ENCODE measurements around the gene EIPR1. TPM values are rescaled to one million over a fixed set of nuclear protein-coding genes. Genes with fewer than 3 reads are reported as not detected.
"Not testable (repeated sequence)": the region's sequence is repeated elsewhere in the genome, so short reads cannot be mapped to it uniquely, and the experiment has no call there.

Gene EIPR1
- total RNA-seq, 1 donor from 2014 or later = 35.9 TPM

GRCh38 chr2:3289971-3290370 is 87.6 kb downstream of the EIPR1 start:
- Mint-ChIP-seq H3K36me3 (ENCODE audit: low read depth, unreplicated experiment) (peaks cover 13% of the 10 kb centered on the region), H3K9me3 (ENCODE audit: unreplicated experiment) (no peaks in the 10 kb centered on the region), H3K27me3 (ENCODE audit: unreplicated experiment) (peaks cover under 1% of the 10 kb centered on the region), H3K4me1 (ENCODE audit: unreplicated experiment) (peaks cover 12% of the 10 kb centered on the region), H3K27ac (ENCODE audit: unreplicated experiment) (no peak overlapping the region), H3K4me3 (ENCODE audit: unreplicated experiment) (no peak overlapping the region)
- TF ChIP-seq, protein P1, sequence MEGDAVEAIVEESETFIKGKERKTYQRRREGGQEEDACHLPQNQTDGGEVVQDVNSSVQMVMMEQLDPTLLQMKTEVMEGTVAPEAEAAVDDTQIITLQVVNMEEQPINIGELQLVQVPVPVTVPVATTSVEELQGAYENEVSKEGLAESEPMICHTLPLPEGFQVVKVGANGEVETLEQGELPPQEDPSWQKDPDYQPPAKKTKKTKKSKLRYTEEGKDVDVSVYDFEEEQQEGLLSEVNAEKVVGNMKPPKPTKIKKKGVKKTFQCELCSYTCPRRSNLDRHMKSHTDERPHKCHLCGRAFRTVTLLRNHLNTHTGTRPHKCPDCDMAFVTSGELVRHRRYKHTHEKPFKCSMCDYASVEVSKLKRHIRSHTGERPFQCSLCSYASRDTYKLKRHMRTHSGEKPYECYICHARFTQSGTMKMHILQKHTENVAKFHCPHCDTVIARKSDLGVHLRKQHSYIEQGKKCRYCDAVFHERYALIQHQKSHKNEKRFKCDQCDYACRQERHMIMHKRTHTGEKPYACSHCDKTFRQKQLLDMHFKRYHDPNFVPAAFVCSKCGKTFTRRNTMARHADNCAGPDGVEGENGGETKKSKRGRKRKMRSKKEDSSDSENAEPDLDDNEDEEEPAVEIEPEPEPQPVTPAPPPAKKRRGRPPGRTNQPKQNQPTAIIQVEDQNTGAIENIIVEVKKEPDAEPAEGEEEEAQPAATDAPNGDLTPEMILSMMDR (IDR thresholded peaks at IDR 0.05; ENCODE audit: unreplicated experiment) = no peak
- no peak for DNase-seq (ENCODE audit: low spot score)

GRCh38 chr2:3289526-3289925 is 88.1 kb downstream of the EIPR1 start:
- peaks cover 13% of the 10 kb centered on the region for H3K36me3 Mint-ChIP-seq (ENCODE audit: low read depth, unreplicated experiment)
- TF ChIP-seq, protein P1 (IDR thresholded peaks at IDR 0.05; ENCODE audit: unreplicated experiment) = no peak
- H3K4me3 Mint-ChIP-seq (ENCODE audit: unreplicated experiment) = no peak overlapping the region
- DNase-seq (ENCODE audit: low spot score) = no peak
- H3K4me1 Mint-ChIP-seq (ENCODE audit: unreplicated experiment) = peaks cover 16% of the 10 kb centered on the region
- H3K27me3 Mint-ChIP-seq (ENCODE audit: unreplicated experiment) = peaks cover 3% of the 10 kb centered on the region
- H3K9me3 Mint-ChIP-seq (ENCODE audit: unreplicated experiment) = no peaks in the 10 kb centered on the region
- no peak overlapping the region for H3K27ac Mint-ChIP-seq (ENCODE audit: unreplicated experiment)

GRCh38 chr2:3289171-3289515 is 88.5 kb downstream of the EIPR1 start:
- Mint-ChIP-seq H3K9me3 (ENCODE audit: unreplicated experiment) (no peaks in the 10 kb centered on the region), H3K36me3 (ENCODE audit: low read depth, unreplicated experiment) (peaks cover 13% of the 10 kb centered on the region), H3K27ac (ENCODE audit: unreplicated experiment) (no peak overlapping the region), H3K4me3 (ENCODE audit: unreplicated experiment) (no peak overlapping the region), H3K27me3 (ENCODE audit: unreplicated experiment) (peaks cover 3% of the 10 kb centered on the region), H3K4me1 (ENCODE audit: unreplicated experiment) (peaks cover 18% of the 10 kb centered on the region)
- no peak for DNase-seq (ENCODE audit: low spot score)
- TF ChIP-seq, protein P1 (IDR thresholded peaks at IDR 0.05; ENCODE audit: unreplicated experiment) = no peak

- no peak for DNase-seq (ENCODE audit: low spot score)
- H3K36me3 Mint-ChIP-seq (ENCODE audit: low read depth, unreplicated experiment) = peaks cover 13% of the 10 kb centered on the region
- H3K4me3 Mint-ChIP-seq (ENCODE audit: unreplicated experiment) = no peak overlapping the region
- peaks cover 18% of the 10 kb centered on the region for H3K4me1 Mint-ChIP-seq (ENCODE audit: unreplicated experiment)
- no peak overlapping the region for H3K27ac Mint-ChIP-seq (ENCODE audit: unreplicated experiment)
- TF ChIP-seq, protein P1 (IDR thresholded peaks at IDR 0.05; ENCODE audit: unreplicated experiment) = no peak
- no peaks in the 10 kb centered on the region for H3K9me3 Mint-ChIP-seq (ENCODE audit: unreplicated experiment)
- peaks cover 3% of the 10 kb centered on the region for H3K27me3 Mint-ChIP-seq (ENCODE audit: unreplicated experiment)
Measured at GRCh38 chr2:3288470-3289170, 89.0 kb downstream of the EIPR1 start.

DNA sequence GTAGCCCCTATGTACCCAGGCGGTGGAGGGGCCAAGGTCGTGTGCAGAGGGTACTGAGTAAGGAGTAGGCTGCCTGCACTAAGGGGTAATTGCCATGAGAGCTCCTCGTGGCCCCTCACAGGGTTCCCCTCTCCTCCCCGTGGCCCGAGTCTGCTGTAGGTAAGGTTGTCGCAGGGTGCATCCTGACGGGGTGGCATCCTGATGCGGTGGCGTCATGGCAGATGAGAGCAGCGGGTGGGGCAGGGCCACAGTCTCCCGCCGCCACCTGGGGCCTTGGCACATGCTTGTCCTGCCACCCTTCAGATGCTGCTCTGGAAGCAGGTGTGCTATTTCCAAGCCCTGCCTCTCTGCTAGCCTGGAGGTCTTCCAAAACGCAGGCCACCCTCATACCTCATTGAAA is 89.7 kb downstream of the EIPR1 start:
- Mint-ChIP-seq H3K9me3 (ENCODE audit: unreplicated experiment) (no peaks in the 10 kb centered on the region), H3K27me3 (ENCODE audit: unreplicated experiment) (peaks cover 3% of the 10 kb centered on the region), H3K27ac (ENCODE audit: unreplicated experiment) (no peak overlapping the region), H3K4me3 (ENCODE audit: unreplicated experiment) (no peak overlapping the region), H3K4me1 (ENCODE audit: unreplicated experiment) (peaks cover 20% of the 10 kb centered on the region), H3K36me3 (ENCODE audit: low read depth, unreplicated experiment) (peaks cover 13% of the 10 kb centered on the region)
- DNase-seq (ENCODE audit: low spot score) = no peak
- TF ChIP-seq, protein P1 (IDR thresholded peaks at IDR 0.05; ENCODE audit: unreplicated experiment) = no peak

GRCh38 chr2:3286646-3287036 is 91.0 kb downstream of the EIPR1 start:
- not testable (repeated sequence) for H3K27me3 Mint-ChIP-seq (ENCODE audit: unreplicated experiment); H3K9me3 Mint-ChIP-seq (ENCODE audit: unreplicated experiment); H3K4me3 Mint-ChIP-seq (ENCODE audit: unreplicated experiment); DNase-seq (ENCODE audit: low spot score); H3K27ac Mint-ChIP-seq (ENCODE audit: unreplicated experiment)
- H3K36me3 Mint-ChIP-seq (ENCODE audit: low read depth, unreplicated experiment) = peaks cover 13% of the 10 kb centered on the region
- peaks cover 20% of the 10 kb centered on the region for H3K4me1 Mint-ChIP-seq (ENCODE audit: unreplicated experiment)

All from endothelial cell (in vitro differentiated cells).